Panc1 (cell line): Measurements from ENCODE around the gene ZNF800. TPM values are rescaled to one million over a fixed set of nuclear protein-coding genes. Genes with fewer than 3 reads are reported as not detected.

ENCODE experiments used
- ATAC-seq: fragments of 200-7000 bp; cut with Tn5 transposase; 2 replicates; pipeline ENCODE4 v1.9.1; 2020; ENCODE audit warnings: mild to moderate bottlenecking, moderate library complexity
- BruUV-seq: library from RNA; stranded (reverse); fragments of 400-500 nt; replicated peaks from 2 replicates; lab custom pipeline; 2021; lab: Mats Ljungman, UMichigan
- CTCF ChIA-PET: fragments of 300-600 bp; sonication (Branson Sonifier 250); formaldehyde crosslinking; loops from one replicate; lab custom pipeline; 2022; ENCODE audit warnings: antibody characterized with exemption; lab: Charles Lee
- POLR2A ChIA-PET: fragments of 300-600 bp; sonication (Branson Sonifier 250); formaldehyde crosslinking; loops from one replicate; lab custom pipeline; 2022; ENCODE audit warnings: antibody characterized with exemption; lab: Charles Lee
- DNase-seq: peaks from one replicate; pipeline ENCODE4 v3.0.0-alpha.2; 2010; ENCODE audit warnings: low read depth, low spot score
- H3K27ac ChIP-seq: 2 replicates; pipeline ENCODE4 v1.5.1; 2011; ENCODE audit warnings: mild to moderate bottlenecking, low read length, inconsistent platforms
- H3K27me3 ChIP-seq: fragments of 200-500 bp; sonication (Bioruptor generic); 2 replicates; pipeline ENCODE4 v1.6.0; 2014; ENCODE audit warnings: low read length, inconsistent platforms; ENCODE audit not compliant: control insufficient read depth, insufficient read depth
- H3K36me3 ChIP-seq: fragments of 200-500 bp; sonication (Bioruptor generic); 2 replicates; pipeline ENCODE4 v1.5.1; 2014; ENCODE audit warnings: inconsistent platforms, mild to moderate bottlenecking, low read length, moderate library complexity; ENCODE audit not compliant: control insufficient read depth, insufficient read depth
- H3K4me1 ChIP-seq: 2 replicates; pipeline ENCODE4 v1.5.1; 2011; ENCODE audit warnings: inconsistent platforms, mild to moderate bottlenecking, low read length, moderate library complexity; ENCODE audit not compliant: control insufficient read depth, insufficient read depth
- H3K4me3 ChIP-seq, 2 experiments: 2 replicates each; pipeline ENCODE4 v1.5.1; 2011 to 2012; ENCODE audit warnings: low read depth in 2 of 2, low read length in 2 of 2, mild to moderate bottlenecking in 2 of 2, inconsistent platforms in 1 of 2, moderate library complexity in 1 of 2
- H3K9me3 ChIP-seq: fragments of 200-500 bp; sonication (Bioruptor generic); 2 replicates; pipeline ENCODE4 v1.5.1; 2014; ENCODE audit warnings: low read depth, mild to moderate bottlenecking, inconsistent platforms, low read length, moderate library complexity; ENCODE audit not compliant: control insufficient read depth, insufficient read depth
- CTCF ChIP-seq: fragments of 450-650 bp; IDR thresholded peaks from 2 replicates; pipeline ENCODE4 v1.5.1; 2017; ENCODE audit warnings: mild to moderate bottlenecking
- POLR2AphosphoS5 ChIP-seq: IDR thresholded peaks from 2 replicates; pipeline ENCODE4 v1.6.1; 2012; ENCODE audit warnings: mild to moderate bottlenecking, low read depth, low read length, moderate library complexity
- REST ChIP-seq, 2 experiments: IDR thresholded peaks; 2 replicates each; pipeline ENCODE4 v1.6.1; 2011 to 2012; ENCODE audit warnings: low read depth in 2 of 2, control low read depth in 1 of 2, low read length in 1 of 2, mild to moderate bottlenecking in 1 of 2, moderate library complexity in 1 of 2; ENCODE audit not compliant: insufficient read depth in 1 of 2
- SIN3A ChIP-seq: IDR thresholded peaks from 2 replicates; pipeline ENCODE4 v1.6.1; 2012; ENCODE audit warnings: low read depth, mild to moderate bottlenecking, low read length, moderate library complexity, borderline replicate concordance; ENCODE audit not compliant: insufficient read depth
- TCF7L2 ChIP-seq: IDR thresholded peaks from 2 replicates; pipeline ENCODE4 v1.6.1; 2011; ENCODE audit warnings: mild to moderate bottlenecking, low read depth, low read length, inconsistent platforms
- in situ Hi-C: cut with HindIII; loops from 2 replicates; pipeline ENCODE4 v1.10.0; 2016; ENCODE audit warnings: low sequenced_read_pairs, low pct_unique_long_range_greater_than_20kb
- intact Hi-C: fragments of 100-400 bp; cut with micrococcal nuclease; formaldehyde crosslinking; loops from one replicate; pipeline ENCODE4 v1.10.0; 2022; ENCODE audit not compliant: unreplicated experiment
- total RNA-seq: library from RNA; stranded (reverse); gene quantifications from one replicate; pipeline ENCODE4 v1.2.1, GENCODE V29; 2021; ENCODE audit not compliant: unreplicated experiment

ZNF800 gene
- total RNA-seq, 1 experiment from 2014 or later, result 26.0 TPM

- no peak overlapping the region for H3K4me3 ChIP-seq
- H3K4me1 ChIP-seq, result no peaks in the 10 kb centered on the region
- intact Hi-C loops (no loop called here), in situ Hi-C loops (no loop called here)
- H3K27me3 ChIP-seq, result no peaks in the 10 kb centered on the region
- ChIA-PET CTCF (no interaction called here), POLR2A (no interaction called here)
- TF ChIP-seq POLR2AphosphoS5 (no peak), TCF7L2 (no peak), CTCF (no peak)
- no TSS peak for BruUV-seq
- H3K36me3 ChIP-seq, result peaks cover 14% of the 10 kb centered on the region
- no peak for DNase-seq
- no peak for ATAC-seq
- H3K9me3 ChIP-seq, result no peaks in the 10 kb centered on the region
- no peak overlapping the region for H3K27ac ChIP-seq
Measured at GRCh38 chr7:127359011-127359410, 33.5 kb downstream of the ZNF800 start.

GRCh38 chr7:127353897-127354296 lies 38.6 kb downstream of the ZNF800 start:
- DNase-seq, result no peak
- Histone ChIP-seq H3K4me3 (no peak overlapping the region), H3K4me1 (no peaks in the 10 kb centered on the region), H3K9me3 (no peaks in the 10 kb centered on the region), H3K27me3 (no peaks in the 10 kb centered on the region), H3K27ac (no peak overlapping the region), H3K36me3 (peaks cover 6% of the 10 kb centered on the region)
- in situ Hi-C loops, result no loop called here
- POLR2A ChIA-PET, result no interaction called here
- CTCF ChIA-PET, result no interaction called here
- BruUV-seq, result no TSS peak
- no peak for TF ChIP-seq SIN3A
- no peak for TF ChIP-seq REST (IDR thresholded peaks at IDR 0.05; ENCODE audit: insufficient read depth in 1 of 2, low read depth in 2 of 2, low read length in 1 of 2)
- no peak for TF ChIP-seq POLR2AphosphoS5
- TF ChIP-seq CTCF, result no peak
- no peak for ATAC-seq
- intact Hi-C loops, result no loop called here
